T-helper 17 cell (primary cell): Measurements from ENCODE around the gene SLC44A1. TPM values are rescaled to one million over a fixed set of nuclear protein-coding genes. Genes with fewer than 3 reads are reported as not detected.

Experiments used
- ATAC-seq: fragments of 150-1000 bp; cut with Tn5 transposase; 2 replicates; pipeline ENCODE4 v1.10.0; 2021; ENCODE audit warnings: mild to moderate bottlenecking, moderate library complexity
- DNase-seq, 3 donors: peaks; one replicate each; pipeline versions ENCODE4 v3.0.0 to v3.0.0-alpha.2; 2020 to 2021
- H3K9me3 ChIP-seq: one replicate; pipeline ENCODE4 v1.7.0; 2013; ENCODE audit warnings: low read length, mild to moderate bottlenecking; ENCODE audit not compliant: control insufficient read depth, poor library complexity, severe bottlenecking
- H3K27ac Mint-ChIP-seq: one replicate; pipeline ENCODE4 v1.8.0; 2022; ENCODE audit warnings: mild to moderate bottlenecking, moderate library complexity, mixed read lengths
- H3K27me3 Mint-ChIP-seq: one replicate; pipeline ENCODE4 v1.8.0; 2022; ENCODE audit warnings: mixed read lengths
- H3K36me3 Mint-ChIP-seq: one replicate; pipeline ENCODE4 v1.8.0; 2022; ENCODE audit warnings: low read depth, mixed read lengths
- H3K4me1 Mint-ChIP-seq: one replicate; pipeline ENCODE4 v1.8.0; 2022; ENCODE audit warnings: mild to moderate bottlenecking, mixed read lengths
- H3K4me3 Mint-ChIP-seq: one replicate; pipeline ENCODE4 v1.8.0; 2022; ENCODE audit warnings: mild to moderate bottlenecking, moderate library complexity, mixed read lengths
- total RNA-seq, 4 donors: library from RNA in 2 of 4; stranded (reverse) in 2 of 4; gene quantifications; one replicate each; pipeline ENCODE4 v1.2.3 and lab custom pipeline; 2022 to 2026

Gene SLC44A1
- total RNA-seq, 2 donors from 2014 or later: 11.8 to 14.9 TPM

DNA sequence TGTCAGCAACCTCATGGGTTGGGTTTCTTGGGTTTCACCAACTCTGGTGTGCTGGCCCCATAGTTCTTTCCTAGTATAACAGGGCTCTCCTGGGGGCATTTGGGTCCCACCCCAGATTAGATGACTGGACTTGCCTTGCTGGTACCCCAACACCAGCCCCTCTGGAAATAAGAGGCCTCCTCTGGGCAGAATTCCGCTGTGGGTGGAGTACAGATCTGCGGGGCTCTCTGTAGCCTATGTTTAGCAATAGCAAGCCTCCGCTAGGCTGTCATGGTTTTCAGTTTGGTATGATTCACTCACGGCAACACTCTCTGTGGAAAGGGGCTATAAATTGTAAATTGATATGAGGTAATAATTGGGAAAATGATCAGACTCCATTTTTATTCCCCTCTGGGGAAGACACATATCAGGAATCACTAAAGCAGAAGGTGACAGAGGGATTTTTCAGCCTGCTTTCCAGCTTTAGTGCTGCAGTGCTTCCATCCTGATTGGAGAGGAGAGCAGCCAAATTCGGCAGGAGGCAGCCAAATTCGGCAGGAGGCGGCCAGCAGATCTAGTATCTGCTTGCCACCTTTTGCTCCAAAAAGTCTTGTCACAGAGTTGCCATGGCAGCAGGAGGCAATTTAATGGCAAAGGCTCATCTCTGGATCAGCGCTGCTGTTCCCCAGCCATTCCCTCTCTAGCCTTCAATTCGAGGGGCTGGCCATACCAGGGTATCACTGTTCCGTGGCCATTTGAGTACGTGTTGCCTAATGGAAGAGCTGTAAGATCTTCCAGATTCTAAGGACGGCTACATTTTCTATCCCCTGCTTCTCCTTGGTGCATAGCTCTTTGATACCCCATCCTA, 84.6 kb downstream of the SLC44A1 start:
- H3K9me3 ChIP-seq: no peaks in the 10 kb centered on the region
- no peak overlapping the region for H3K4me3 Mint-ChIP-seq
- H3K27me3 Mint-ChIP-seq: no peaks in the 10 kb centered on the region
- peaks cover 6% of the 10 kb centered on the region for H3K36me3 Mint-ChIP-seq
- H3K27ac Mint-ChIP-seq: no peak overlapping the region
- H3K4me1 Mint-ChIP-seq: peaks cover 16% of the 10 kb centered on the region
- DNase-seq: no peak
- no peak for ATAC-seq

DNA sequence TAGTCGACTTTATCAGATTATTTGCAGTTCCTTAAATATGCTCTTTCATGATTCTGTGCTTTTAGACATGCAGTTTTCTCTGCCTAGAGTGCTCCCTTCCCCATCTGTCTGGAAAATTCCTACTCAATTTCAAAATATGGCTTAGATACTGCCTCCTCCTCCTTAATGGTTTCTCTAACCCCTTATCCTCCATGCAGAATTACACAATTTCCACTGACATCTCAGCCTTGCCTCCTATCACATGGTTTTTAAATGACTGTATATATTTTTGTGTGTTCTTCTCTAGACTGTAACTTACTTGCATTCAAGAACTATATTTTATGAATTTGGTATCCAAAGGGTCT, 85.2 kb downstream of the SLC44A1 start:
- Mint-ChIP-seq H3K4me1 (peaks cover 16% of the 10 kb centered on the region), H3K27me3 (no peaks in the 10 kb centered on the region), H3K36me3 (peaks cover 6% of the 10 kb centered on the region), H3K4me3 (no peak overlapping the region), H3K27ac (no peak overlapping the region)
- DNase-seq (no peak), ATAC-seq (no peak)
- H3K9me3 ChIP-seq: no peaks in the 10 kb centered on the region

- ATAC-seq: no peak
- peaks cover 6% of the 10 kb centered on the region for H3K36me3 Mint-ChIP-seq
Observed at GRCh38 chr9:105330201-105330600, 85.8 kb downstream of the SLC44A1 start.

GRCh38 chr9:105330755-105331154, 86.3 kb downstream of the SLC44A1 start:
- H3K36me3 Mint-ChIP-seq: peaks cover 8% of the 10 kb centered on the region
- no peaks in the 10 kb centered on the region for H3K9me3 ChIP-seq
- no peak overlapping the region for H3K4me3 Mint-ChIP-seq
- H3K27ac Mint-ChIP-seq: peak overlapping the region; percentile 47
- DNase-seq: no peak
- ATAC-seq: no peak
- H3K4me1 Mint-ChIP-seq: peaks cover 16% of the 10 kb centered on the region
- H3K27me3 Mint-ChIP-seq: no peaks in the 10 kb centered on the region

More at GRCh38 chr9:105330201-105330600, 85.8 kb downstream of the SLC44A1 start:
- Mint-ChIP-seq H3K27me3 (no peaks in the 10 kb centered on the region), H3K4me3 (no peak overlapping the region), H3K4me1 (peaks cover 16% of the 10 kb centered on the region), H3K27ac (no peak overlapping the region)
- no peak for DNase-seq
- H3K9me3 ChIP-seq: no peaks in the 10 kb centered on the region

DNA sequence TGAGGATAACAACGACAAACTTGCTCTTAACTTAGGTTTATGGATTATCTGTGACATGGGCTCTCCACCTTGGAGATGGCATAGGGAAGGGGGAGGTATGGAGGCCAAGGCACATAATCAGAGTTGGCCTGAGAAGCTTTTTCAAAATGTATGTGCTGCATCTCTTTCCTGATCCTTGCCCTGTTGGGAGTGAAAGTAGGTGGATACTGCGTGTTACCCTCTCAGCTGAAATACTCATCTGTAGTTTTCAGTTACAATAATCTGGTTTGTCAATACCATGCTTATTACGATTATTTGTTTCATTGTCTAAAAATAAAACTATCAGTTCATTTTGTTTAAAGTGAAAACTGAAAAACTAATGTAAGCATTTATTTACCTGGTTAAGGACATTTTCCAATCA, 86.7 kb downstream of the SLC44A1 start:
- Mint-ChIP-seq H3K4me1 (peaks cover 16% of the 10 kb centered on the region), H3K27ac (peak overlapping the region; percentile 47), H3K36me3 (peaks cover 8% of the 10 kb centered on the region), H3K4me3 (no peak overlapping the region), H3K27me3 (no peaks in the 10 kb centered on the region)
- H3K9me3 ChIP-seq: no peaks in the 10 kb centered on the region
- DNase-seq (no peak), ATAC-seq (no peak)

DNA sequence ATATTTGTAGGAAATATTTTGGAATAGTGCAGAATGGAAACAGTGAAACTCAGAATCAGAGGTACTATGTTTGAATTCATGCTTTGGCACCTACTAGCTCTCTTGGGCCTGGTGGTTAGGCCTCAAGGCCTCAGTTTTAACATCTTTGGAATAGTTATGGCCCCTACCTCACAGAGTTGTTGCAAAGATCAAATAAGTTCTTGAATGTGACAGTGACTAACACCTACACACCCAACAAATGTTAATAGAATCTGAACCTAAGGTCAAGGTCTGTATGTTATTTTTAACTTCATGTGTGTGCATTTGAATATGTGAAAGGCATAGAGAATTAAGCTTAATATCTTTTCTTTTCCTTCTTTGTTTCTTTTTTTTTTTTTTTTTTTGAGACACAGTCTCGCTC, 87.3 kb downstream of the SLC44A1 start:
- Mint-ChIP-seq H3K36me3 (peaks cover 8% of the 10 kb centered on the region), H3K27me3 (no peaks in the 10 kb centered on the region), H3K4me1 (peaks cover 16% of the 10 kb centered on the region), H3K27ac (no peak overlapping the region), H3K4me3 (no peak overlapping the region)
- no peaks in the 10 kb centered on the region for H3K9me3 ChIP-seq
- no peak for DNase-seq
- ATAC-seq: no peak

DNA sequence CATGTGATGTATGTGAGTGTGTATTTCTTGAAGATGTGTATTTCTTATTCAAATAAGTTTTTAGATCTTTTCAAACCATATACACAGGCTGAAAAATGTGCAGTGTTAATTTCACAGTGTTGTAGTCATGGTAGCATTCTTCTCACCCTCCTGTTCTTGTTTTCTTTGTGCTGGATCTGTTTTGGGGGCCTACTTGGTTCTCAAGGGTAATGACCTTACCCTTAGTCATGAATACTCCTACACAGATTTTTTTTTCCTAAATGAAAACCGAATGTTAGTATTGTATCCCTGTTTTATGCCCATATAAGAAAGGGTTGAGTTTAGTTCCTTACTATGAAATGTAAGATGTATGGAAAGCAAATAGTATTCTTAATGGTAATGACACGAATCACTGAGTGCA, 88.0 kb downstream of the SLC44A1 start:
- Mint-ChIP-seq H3K4me1 (peaks cover 16% of the 10 kb centered on the region), H3K4me3 (no peak overlapping the region), H3K27ac (no peak overlapping the region), H3K27me3 (no peaks in the 10 kb centered on the region), H3K36me3 (peaks cover 7% of the 10 kb centered on the region)
- ATAC-seq (no peak), DNase-seq (no peak)
- no peaks in the 10 kb centered on the region for H3K9me3 ChIP-seq

DNA sequence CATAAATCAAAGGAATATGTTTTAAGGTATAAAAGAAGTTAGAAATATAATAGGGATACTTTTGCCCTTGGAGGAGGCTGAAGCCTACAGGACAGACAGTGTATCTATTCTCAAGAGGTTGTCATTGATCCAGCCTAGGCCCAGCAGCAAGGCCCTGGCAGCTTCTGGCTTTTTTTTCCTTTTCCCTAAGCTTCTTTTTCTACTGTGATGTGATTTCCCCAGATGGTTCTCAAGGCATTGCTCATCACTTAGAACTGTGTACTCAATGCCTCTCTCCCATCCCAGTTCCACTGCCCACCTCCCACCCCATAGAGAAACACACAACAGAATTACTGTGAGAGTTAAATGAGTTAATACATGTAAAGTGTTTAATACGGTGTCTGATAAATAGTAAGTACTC, 88.6 kb downstream of the SLC44A1 start:
- no peak overlapping the region for H3K4me3 Mint-ChIP-seq
- ATAC-seq (no peak), DNase-seq (no peak)

DNA sequence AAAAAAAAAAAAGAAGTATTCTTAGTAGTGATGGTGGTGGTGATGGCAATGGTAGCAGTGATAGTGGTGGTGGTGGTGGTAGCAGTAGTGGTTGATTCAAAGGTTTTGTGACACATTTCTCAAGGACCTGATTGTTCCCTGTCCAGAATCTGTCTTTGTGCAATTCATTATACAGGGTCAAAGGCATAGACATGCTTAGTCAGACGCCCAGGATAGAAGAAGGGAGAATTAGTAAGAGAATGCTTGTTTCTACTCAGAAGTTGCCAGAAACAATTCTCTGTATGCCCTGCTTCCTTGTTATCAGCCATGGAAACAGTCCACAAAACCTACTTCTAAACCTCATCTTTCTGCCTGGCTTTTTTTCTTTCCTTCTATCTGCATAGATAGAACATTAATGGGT, 89.4 kb downstream of the SLC44A1 start:
- H3K9me3 ChIP-seq: no peaks in the 10 kb centered on the region
- Mint-ChIP-seq H3K27ac (no peak overlapping the region), H3K27me3 (no peaks in the 10 kb centered on the region), H3K36me3 (peaks cover 4% of the 10 kb centered on the region), H3K4me1 (peaks cover 9% of the 10 kb centered on the region), H3K4me3 (peak overlapping the region; percentile 19)
- DNase-seq (no peak), ATAC-seq (no peak)

More for the DNA sequence above, 88.6 kb downstream of the SLC44A1 start:
- no peaks in the 10 kb centered on the region for H3K9me3 ChIP-seq
- H3K4me1 Mint-ChIP-seq: peaks cover 12% of the 10 kb centered on the region
- peaks cover 4% of the 10 kb centered on the region for H3K36me3 Mint-ChIP-seq
- H3K27ac Mint-ChIP-seq: no peak overlapping the region
- H3K27me3 Mint-ChIP-seq: no peaks in the 10 kb centered on the region

DNA sequence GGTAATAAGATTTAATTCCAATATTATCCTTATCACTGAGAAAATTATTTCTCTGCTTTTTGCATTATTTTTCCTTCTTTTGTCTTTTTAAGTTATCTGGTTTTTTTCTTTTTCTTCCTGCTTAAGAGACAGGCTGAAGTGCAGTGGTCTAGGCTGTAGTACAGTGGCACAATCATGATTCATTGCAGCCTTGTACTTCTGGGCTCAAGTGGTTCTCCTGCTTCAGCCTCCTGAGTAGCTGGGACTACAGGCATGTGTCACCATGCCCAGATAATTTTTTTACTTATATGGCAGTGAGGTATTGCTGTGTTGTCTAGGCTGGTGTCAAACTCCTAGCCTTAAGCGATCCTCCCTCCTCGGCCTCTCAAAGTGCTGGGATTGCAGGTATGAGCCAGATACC, 93.9 kb downstream of the SLC44A1 start:
- H3K27ac Mint-ChIP-seq: no peak overlapping the region
- no peaks in the 10 kb centered on the region for H3K9me3 ChIP-seq
- peaks cover 2% of the 10 kb centered on the region for H3K36me3 Mint-ChIP-seq
- H3K27me3 Mint-ChIP-seq: no peaks in the 10 kb centered on the region
- peaks cover 9% of the 10 kb centered on the region for H3K4me1 Mint-ChIP-seq
- no peak overlapping the region for H3K4me3 Mint-ChIP-seq
- DNase-seq: no peak
- no peak for ATAC-seq

GRCh38 chr9:105339849-105340248, 95.4 kb downstream of the SLC44A1 start:
- no peaks in the 10 kb centered on the region for H3K27me3 Mint-ChIP-seq
- no peak for ATAC-seq
- H3K27ac Mint-ChIP-seq: no peak overlapping the region
- no peak for DNase-seq
- H3K36me3 Mint-ChIP-seq: peaks cover 2% of the 10 kb centered on the region
- H3K9me3 ChIP-seq: no peaks in the 10 kb centered on the region
- peaks cover 7% of the 10 kb centered on the region for H3K4me1 Mint-ChIP-seq
- H3K4me3 Mint-ChIP-seq: no peak overlapping the region

DNA sequence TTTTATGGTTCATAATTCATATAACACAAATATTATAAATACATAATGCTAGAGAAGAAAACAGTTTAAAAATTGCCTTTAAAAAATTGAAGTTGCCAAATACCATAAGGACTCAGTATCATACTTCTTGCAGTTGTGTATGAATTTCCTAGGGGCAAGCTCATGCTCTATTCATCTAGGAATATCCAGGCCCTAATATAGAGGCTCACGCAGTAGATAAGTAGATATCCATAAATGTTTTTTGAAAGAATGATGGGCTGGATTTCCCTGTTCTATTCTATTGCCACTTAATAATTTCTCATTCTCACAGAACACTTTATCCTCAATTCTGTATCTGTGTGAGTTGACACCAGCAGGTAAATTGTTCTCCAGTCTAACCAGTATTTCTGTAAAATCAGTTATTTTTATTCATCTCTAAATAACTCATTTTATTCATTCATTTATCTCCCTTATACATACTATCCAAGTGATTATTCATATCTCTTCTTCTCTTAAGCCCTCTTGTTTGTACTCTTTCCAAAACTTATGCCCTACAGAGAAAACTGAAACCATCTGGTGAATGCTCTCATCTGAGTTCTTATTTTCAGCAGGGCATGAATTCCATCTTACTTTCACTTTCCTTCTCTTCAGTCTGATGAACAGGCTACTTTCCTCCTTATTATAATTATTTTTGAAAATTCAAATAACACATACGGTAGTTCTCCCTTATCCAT, 97.1 kb downstream of the SLC44A1 start:
- ATAC-seq: no peak
- peak overlapping the region; percentile 53 for H3K27ac Mint-ChIP-seq
- H3K9me3 ChIP-seq: no peaks in the 10 kb centered on the region

DNA sequence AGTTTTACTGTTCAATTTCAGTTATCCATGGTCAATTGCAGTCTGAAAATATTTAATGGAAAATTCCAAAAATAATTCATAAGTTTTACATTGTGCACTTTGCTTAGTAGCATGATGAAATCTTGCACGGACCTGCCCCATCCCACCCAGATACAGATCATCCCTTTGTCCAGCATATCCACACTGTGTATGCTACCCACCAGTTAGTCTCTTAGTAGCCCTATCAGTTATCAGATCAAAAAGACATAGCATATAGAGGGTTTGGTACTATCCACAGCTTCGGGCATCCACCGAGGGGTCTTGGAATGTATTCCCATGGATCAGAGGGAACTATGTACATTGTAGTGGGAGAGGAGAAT, 97.7 kb downstream of the SLC44A1 start:
- no peaks in the 10 kb centered on the region for H3K27me3 Mint-ChIP-seq
- ATAC-seq: no peak
- no peaks in the 10 kb centered on the region for H3K9me3 ChIP-seq
- H3K4me1 Mint-ChIP-seq: peaks cover 9% of the 10 kb centered on the region
- no peak overlapping the region for H3K4me3 Mint-ChIP-seq
- no peak for DNase-seq
- peak overlapping the region; percentile 53 for H3K27ac Mint-ChIP-seq
- H3K36me3 Mint-ChIP-seq: no peaks in the 10 kb centered on the region

More for the DNA sequence above, 97.1 kb downstream of the SLC44A1 start:
- no peaks in the 10 kb centered on the region for H3K36me3 Mint-ChIP-seq
- H3K4me3 Mint-ChIP-seq: no peak overlapping the region
- no peak for DNase-seq
- peaks cover 9% of the 10 kb centered on the region for H3K4me1 Mint-ChIP-seq
- no peaks in the 10 kb centered on the region for H3K27me3 Mint-ChIP-seq

GRCh38 chr9:105344283-105344682, 99.8 kb downstream of the SLC44A1 start:
- H3K36me3 Mint-ChIP-seq: no peaks in the 10 kb centered on the region
- ATAC-seq (no peak), DNase-seq (no peak)
- no peak overlapping the region for H3K4me3 Mint-ChIP-seq
- H3K27ac Mint-ChIP-seq: no peak overlapping the region
- no peaks in the 10 kb centered on the region for H3K9me3 ChIP-seq
- H3K4me1 Mint-ChIP-seq: peaks cover 9% of the 10 kb centered on the region
- H3K27me3 Mint-ChIP-seq: no peaks in the 10 kb centered on the region
